ENCODE results near the gene MRPL12.

The MRPL12 gene

DNA sequence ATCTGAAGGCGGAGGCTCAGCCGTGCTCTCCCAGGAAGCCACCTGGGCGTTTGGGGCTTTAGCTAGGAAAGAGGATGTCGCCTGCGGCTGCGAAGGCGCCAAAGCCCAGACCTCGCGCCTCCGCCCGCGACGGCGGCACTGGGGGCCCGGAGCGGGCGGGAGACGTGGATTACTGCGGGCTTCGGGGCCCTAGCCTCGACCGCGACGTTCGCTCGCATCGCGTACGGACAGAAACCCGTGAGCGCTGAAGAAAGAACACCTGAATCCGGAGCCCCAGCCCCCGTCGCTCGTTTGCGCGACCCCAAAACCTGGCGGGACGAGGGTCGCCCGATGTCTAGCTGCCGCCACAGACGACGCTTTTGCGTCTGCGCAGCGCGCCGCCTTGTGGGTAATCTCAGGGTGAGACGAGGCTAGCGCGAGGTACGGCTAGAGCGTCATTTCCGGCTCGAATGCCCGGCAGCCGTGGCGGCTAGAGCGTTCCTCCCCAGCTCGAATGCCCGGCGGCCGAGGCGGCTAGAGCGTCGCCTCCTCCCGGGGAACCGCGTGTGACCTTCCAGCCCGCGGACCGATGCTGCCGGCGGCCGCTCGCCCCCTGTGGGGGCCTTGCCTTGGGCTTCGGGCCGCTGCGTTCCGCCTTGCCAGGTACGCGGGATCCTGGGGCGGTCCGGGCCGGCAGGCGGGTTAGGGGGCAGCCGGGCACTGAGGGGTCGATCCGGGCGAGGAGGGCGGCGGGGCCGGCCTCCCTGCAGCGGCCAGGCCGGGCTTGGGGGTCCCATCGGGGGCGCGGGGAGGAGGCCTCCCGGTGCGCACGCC lies at the start of gene MRPL12:
TSS of gene MRPL12 (plus strand) at position 434 of the 813 bp plus-strand sequence. CDS start at position 569, 135 bp downstream.
- no peak for TF ChIP-seq GATA2 (IDR thresholded peaks at IDR 0.05; ENCODE audit: low read depth, low read length)
- no peak for TF ChIP-seq GATA3 (IDR thresholded peaks at IDR 0.05; ENCODE audit: low read depth, low read length)

DNA sequence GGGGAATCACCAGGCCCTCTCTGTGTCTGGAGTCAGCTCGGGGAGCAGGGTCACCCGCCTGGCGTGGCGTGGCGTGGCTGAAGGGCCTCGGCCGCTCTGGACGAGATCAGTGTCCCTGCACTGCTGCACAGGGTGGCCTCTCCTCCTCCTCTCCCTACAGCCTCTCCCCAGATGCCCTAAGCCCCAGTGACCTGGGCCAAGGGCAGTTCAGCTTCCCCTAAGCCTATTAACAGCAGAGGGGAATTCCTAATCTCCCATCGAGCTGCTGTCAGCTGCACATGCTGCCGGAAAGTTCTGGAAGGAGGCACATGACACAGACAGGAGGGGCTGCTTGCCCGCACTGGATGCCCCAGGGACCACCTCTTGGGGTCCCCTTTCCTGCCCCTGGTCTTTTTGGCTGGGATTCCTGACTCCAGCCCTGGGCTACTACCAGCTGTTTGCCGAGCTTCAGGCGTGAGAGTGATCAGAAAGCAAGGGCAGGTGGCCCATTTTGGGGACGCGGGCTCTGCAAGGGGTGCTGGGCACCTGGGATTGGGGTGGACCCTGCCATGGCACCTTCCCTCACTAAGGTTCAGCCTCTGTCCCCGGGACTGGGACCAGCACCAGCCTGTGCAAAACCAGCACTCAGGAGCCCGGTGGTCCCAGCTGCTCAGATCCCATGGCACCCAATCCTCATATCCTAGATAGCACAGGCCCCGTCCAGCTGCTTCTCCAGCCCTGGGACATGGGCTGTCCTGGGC lies 47.6 kb upstream of the MRPL12 start:
- TF ChIP-seq GATA2 (IDR thresholded peaks at IDR 0.05; ENCODE audit: low read depth, low read length) = no peak
- no peak for TF ChIP-seq GATA3 (IDR thresholded peaks at IDR 0.05; ENCODE audit: low read depth, low read length)

- TF ChIP-seq GATA2 (IDR thresholded peaks at IDR 0.05; ENCODE audit: low read depth, low read length) = no peak
- TF ChIP-seq GATA3 (IDR thresholded peaks at IDR 0.05; ENCODE audit: low read depth, low read length) = no peak
Observed at GRCh38 chr17:81656118-81656743, 46.9 kb upstream of the MRPL12 start, which contains the start of gene PDE6G. PDE6G (minus strand) TSS chr17:81656542; CDS start chr17:81653305, 3,237 bp downstream.

DNA sequence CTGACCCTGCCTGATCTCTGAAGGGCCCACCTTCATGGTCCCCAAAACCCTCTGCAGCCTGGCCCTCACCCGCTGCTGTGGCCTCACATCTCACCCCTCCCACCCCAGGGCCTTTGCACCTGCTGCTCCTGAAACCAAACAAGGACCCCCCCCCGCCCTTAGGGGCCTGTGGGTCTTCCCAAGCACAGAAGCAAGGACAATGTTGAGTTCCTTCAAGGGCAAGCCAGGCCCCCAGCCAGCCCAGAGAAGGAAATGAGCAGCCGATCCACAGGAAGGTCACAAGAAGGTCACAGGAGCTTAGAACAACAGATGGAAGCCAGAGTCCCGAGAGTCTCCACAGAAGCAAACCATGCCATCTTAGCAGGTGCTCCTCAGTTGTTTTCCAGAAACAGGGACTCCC lies 46.3 kb upstream of the MRPL12 start:
- TF ChIP-seq GATA3 (IDR thresholded peaks at IDR 0.05; ENCODE audit: low read depth, low read length) = no peak
- TF ChIP-seq GATA2 (IDR thresholded peaks at IDR 0.05; ENCODE audit: low read depth, low read length) = no peak

- TF ChIP-seq GATA3 (IDR thresholded peaks at IDR 0.05; ENCODE audit: low read depth, low read length) = no peak
Observed at GRCh38 chr17:81659038-81659437, 44.1 kb upstream of the MRPL12 start.

DNA sequence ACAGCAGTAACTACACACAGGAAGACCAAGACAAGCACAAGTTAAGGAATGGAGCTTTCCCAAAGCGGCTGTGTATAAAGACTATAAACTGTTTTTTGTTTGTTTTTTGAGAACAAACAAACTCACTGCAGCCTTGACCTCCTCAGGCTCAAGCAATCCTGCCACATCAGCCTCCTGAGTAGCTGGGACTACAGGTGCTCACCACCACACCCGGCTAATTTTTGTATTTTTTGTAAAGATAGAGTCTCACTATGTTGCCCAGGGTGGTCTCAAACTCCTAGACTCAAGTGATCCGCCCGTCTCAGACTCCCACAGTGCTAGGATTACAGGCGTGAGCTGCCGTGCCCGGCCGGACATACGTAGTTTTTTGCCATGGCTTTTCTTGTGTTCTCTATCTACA lies 42.7 kb upstream of the MRPL12 start:
- TF ChIP-seq GATA2 (IDR thresholded peaks at IDR 0.05; ENCODE audit: low read depth, low read length) = no peak
- no peak for TF ChIP-seq GATA3 (IDR thresholded peaks at IDR 0.05; ENCODE audit: low read depth, low read length)

DNA sequence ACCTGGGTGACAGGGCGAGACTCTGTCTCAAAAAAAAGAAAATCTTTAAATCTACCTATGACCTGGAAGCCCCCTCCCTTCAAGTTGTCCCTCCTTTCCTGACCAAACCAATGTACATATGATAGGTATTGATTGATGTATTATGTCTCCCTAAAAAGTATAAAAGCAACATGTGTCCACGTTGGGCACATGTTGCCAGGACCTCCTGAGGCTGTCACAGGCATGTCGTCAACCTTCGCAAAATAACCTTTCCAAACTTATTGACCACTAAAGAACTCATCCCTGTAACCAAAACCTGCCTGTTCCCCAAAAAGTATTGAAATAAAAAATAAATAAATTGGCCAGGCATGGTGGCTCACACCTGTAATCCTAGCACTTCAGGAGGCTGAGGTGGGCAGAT lies 41.2 kb upstream of the MRPL12 start:
- TF ChIP-seq GATA2 (IDR thresholded peaks at IDR 0.05; ENCODE audit: low read depth, low read length) (no peak), GATA3 (IDR thresholded peaks at IDR 0.05; ENCODE audit: low read depth, low read length) (no peak)

DNA sequence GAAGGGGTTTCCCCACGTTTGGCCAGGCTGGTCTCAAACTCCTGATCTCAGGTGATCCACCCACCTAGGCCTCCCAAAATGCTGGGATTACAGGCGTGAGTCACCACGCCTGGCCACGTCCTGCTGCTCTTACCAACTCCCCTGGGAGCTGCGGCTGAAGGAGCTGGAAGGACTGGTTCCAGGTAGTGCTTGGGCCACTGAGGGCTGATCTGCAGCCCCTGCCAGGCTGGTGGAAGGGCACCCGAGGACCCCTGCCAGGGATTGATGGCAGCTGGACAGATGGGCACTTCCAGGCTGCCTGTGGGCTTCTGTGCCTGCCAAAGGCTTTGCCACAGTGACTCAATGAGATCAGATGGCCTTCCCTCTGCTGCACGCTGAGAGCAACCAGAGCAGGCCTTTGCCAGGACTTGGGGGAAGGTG lies 39.1 kb upstream of the MRPL12 start:
- no peak for TF ChIP-seq GATA3 (IDR thresholded peaks at IDR 0.05; ENCODE audit: low read depth, low read length)
- TF ChIP-seq GATA2 (IDR thresholded peaks at IDR 0.05; ENCODE audit: low read depth, low read length) = no peak

GRCh38 chr17:81665205-81666091 lies 37.7 kb upstream of the MRPL12 start:
- TF ChIP-seq GATA2 (IDR thresholded peaks at IDR 0.05; ENCODE audit: low read depth, low read length) (no peak), GATA3 (IDR thresholded peaks at IDR 0.05; ENCODE audit: low read depth, low read length) (no peak)

DNA sequence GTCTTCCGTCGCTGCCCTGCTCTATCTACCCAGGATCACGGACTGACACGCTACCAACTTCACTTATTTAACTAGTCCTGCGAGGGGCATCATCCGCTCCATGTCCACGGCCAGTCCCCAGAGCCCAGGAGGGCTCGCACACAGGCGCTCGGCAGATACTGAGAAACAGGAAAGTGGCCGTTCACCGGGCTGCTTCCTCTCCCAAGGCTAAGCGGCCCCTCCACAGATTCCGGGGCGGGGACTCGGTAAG lies 37.1 kb upstream of the MRPL12 start:
- no peak for TF ChIP-seq GATA3 (IDR thresholded peaks at IDR 0.05; ENCODE audit: low read depth, low read length)
- TF ChIP-seq GATA2 (IDR thresholded peaks at IDR 0.05; ENCODE audit: low read depth, low read length) = no peak

GRCh38 chr17:81666342-81667191 lies 36.6 kb upstream of the MRPL12 start, which contains the start of the genes CCDC137 and OXLD1:
CCDC137 (plus strand) TSS chr17:81666737; CDS start chr17:81666767, 30 bp downstream.
OXLD1 (minus strand) TSS chr17:81666605; CDS start chr17:81666577, 28 bp downstream.
- no peak for TF ChIP-seq GATA3 (IDR thresholded peaks at IDR 0.05; ENCODE audit: low read depth, low read length)
- TF ChIP-seq GATA2 (IDR thresholded peaks at IDR 0.05; ENCODE audit: low read depth, low read length) = no peak

DNA sequence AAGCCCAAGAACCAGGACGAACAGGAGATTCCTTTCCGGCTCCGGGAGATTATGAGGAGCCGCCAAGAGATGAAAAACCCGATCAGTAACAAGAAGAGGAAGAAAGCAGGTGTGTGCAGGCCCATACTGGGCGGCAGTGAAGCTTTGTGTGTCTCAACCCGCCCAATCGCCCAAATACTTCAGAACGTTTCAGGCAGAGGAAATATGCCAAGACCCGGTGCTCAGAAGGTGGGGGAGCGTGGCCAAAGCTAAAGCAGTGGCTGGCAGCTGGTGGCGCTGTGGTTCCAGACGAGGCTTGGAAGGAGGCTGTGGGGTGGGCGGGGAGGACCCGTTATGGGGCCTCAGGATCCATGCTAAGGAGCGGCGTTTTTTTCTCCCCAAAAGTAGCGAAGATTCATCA lies 35.4 kb upstream of the MRPL12 start:
- no peak for TF ChIP-seq GATA3 (IDR thresholded peaks at IDR 0.05; ENCODE audit: low read depth, low read length)
- TF ChIP-seq GATA2 (IDR thresholded peaks at IDR 0.05; ENCODE audit: low read depth, low read length) = no peak

GRCh38 chr17:81672504-81672903 lies 30.7 kb upstream of the MRPL12 start:
- TF ChIP-seq GATA2 (IDR thresholded peaks at IDR 0.05; ENCODE audit: low read depth, low read length) (no peak), GATA3 (IDR thresholded peaks at IDR 0.05; ENCODE audit: low read depth, low read length) (no peak)
